Neural cell (in vitro differentiated cells): ENCODE results near the gene EIF4A2.

Source experiments
- CTCF ChIP-seq: fragments of 450-650 bp; IDR thresholded peaks from 2 replicates; pipeline ENCODE4 v1.5.1; 2014; ENCODE audit warnings: antibody characterized with exemption, mild to moderate bottlenecking, moderate library complexity; ENCODE audit not compliant: poor library complexity, severe bottlenecking
- EZH2 ChIP-seq: fragments of 200-600, 300-800 bp; shearing (Covaris generic), sonication (generic); IDR thresholded peaks from 2 replicates; pipeline ENCODE4 v1.6.1; 2014; ENCODE audit warnings: antibody characterized with exemption, low read length, borderline replicate concordance, mild to moderate bottlenecking; ENCODE audit not compliant: insufficient read depth, poor library complexity, severe bottlenecking
- MXI1 ChIP-seq: fragments of 450-650 bp; conservative IDR thresholded peaks from 2 replicates; pipeline ENCODE4 v1.6.1; 2014; ENCODE audit warnings: antibody characterized with exemption, mild to moderate bottlenecking; ENCODE audit not compliant: poor library complexity, severe bottlenecking
- POLR2AphosphoS5 ChIP-seq: IDR thresholded peaks from 2 replicates; pipeline ENCODE4 v1.6.1; 2012

- no peak for TF ChIP-seq MXI1
- no peak for TF ChIP-seq CTCF
- no peak for TF ChIP-seq POLR2AphosphoS5
- no peak for TF ChIP-seq EZH2
Observed at GRCh38 chr3:186788482-186789370, 5.3 kb downstream of the EIF4A2 start.
